ENCODE data around the gene CARD8. TPM values are rescaled to one million over a fixed set of nuclear protein-coding genes. Genes with fewer than 3 reads are reported as not detected.
"Not testable (repeated sequence)": the region's sequence is repeated elsewhere in the genome, so short reads cannot be mapped to it uniquely, and the experiment has no call there.

The CARD8 gene
- total RNA-seq, 3 donors from 2014 or later, result 22.7 to 41.4 (median 28.8) TPM

GRCh38 chr19:48247212-48247611 lies 8.5 kb downstream of the CARD8 start:
- no peaks in the 10 kb centered on the region for H3K4me1 ChIP-seq (ENCODE audit: low read depth)
- no peaks in the 10 kb centered on the region for H3K9me3 ChIP-seq
- intact Hi-C loops (cut with DNase I, micrococcal nuclease), result no loop called here
- no peaks in the 10 kb centered on the region for H3K36me3 ChIP-seq (ENCODE audit: low read depth)
- H3K4me3 ChIP-seq, result no peak overlapping the region
- ATAC-seq (no peak), DNase-seq (no peak)
- TF ChIP-seq CTCF (IDR thresholded peaks at IDR 0.05), result no peak

GRCh38 chr19:48246101-48246500 lies 9.6 kb downstream of the CARD8 start:
- DNase-seq, result no peak
- H3K4me3 ChIP-seq, result no peak overlapping the region
- H3K36me3 ChIP-seq (ENCODE audit: low read depth), result no peaks in the 10 kb centered on the region
- ATAC-seq, result no peak
- intact Hi-C loops (cut with DNase I, micrococcal nuclease), result no loop called here
- no peak for TF ChIP-seq CTCF (IDR thresholded peaks at IDR 0.05)
- H3K4me1 ChIP-seq (ENCODE audit: low read depth), result no peaks in the 10 kb centered on the region
- no peaks in the 10 kb centered on the region for H3K9me3 ChIP-seq

- intact Hi-C loops (cut with DNase I, micrococcal nuclease), result no loop called here
- peak; percentile 58 for ATAC-seq
- Histone ChIP-seq H3K9me3 (no peaks in the 10 kb centered on the region), H3K36me3 (ENCODE audit: low read depth) (no peaks in the 10 kb centered on the region), H3K4me1 (ENCODE audit: low read depth) (no peaks in the 10 kb centered on the region), H3K4me3 (no peak overlapping the region)
- DNase-seq, result peak in 1 of 3 donors; percentile 16
- TF ChIP-seq CTCF (IDR thresholded peaks at IDR 0.05), result no peak
These were observed 11.4 kb downstream of the CARD8 start for GRCh38 chr19:48244281-48244680.

GRCh38 chr19:48241771-48242170 lies 13.9 kb downstream of the CARD8 start:
- H3K9me3 ChIP-seq; H3K4me1 ChIP-seq (ENCODE audit: low read depth); DNase-seq; intact Hi-C loops (cut with DNase I, micrococcal nuclease); H3K36me3 ChIP-seq (ENCODE audit: low read depth); ATAC-seq; H3K4me3 ChIP-seq: not testable (repeated sequence)

- ATAC-seq (no peak), DNase-seq (no peak)
- Histone ChIP-seq H3K4me3 (no peak overlapping the region), H3K36me3 (ENCODE audit: low read depth) (no peaks in the 10 kb centered on the region), H3K9me3 (no peaks in the 10 kb centered on the region), H3K4me1 (ENCODE audit: low read depth) (no peaks in the 10 kb centered on the region)
- intact Hi-C loops (cut with DNase I, micrococcal nuclease), result no loop called here
- TF ChIP-seq CTCF (IDR thresholded peaks at IDR 0.05), result no peak
These were observed 16.1 kb downstream of the CARD8 start for GRCh38 chr19:48239582-48240141.

GRCh38 chr19:48239120-48239519 lies 16.6 kb downstream of the CARD8 start:
- H3K9me3 ChIP-seq, result no peaks in the 10 kb centered on the region
- TF ChIP-seq CTCF (IDR thresholded peaks at IDR 0.05), result no peak
- ATAC-seq (no peak), DNase-seq (no peak)
- no peaks in the 10 kb centered on the region for H3K36me3 ChIP-seq (ENCODE audit: low read depth)
- no peaks in the 10 kb centered on the region for H3K4me1 ChIP-seq (ENCODE audit: low read depth)
- no peak overlapping the region for H3K4me3 ChIP-seq
- intact Hi-C loops (cut with DNase I, micrococcal nuclease), result no loop called here

All from mucosa of descending colon (tissue), 3 donors.